ENCODE results near the gene OLFML3. TPM values are rescaled to one million over a fixed set of nuclear protein-coding genes. Genes with fewer than 3 reads are reported as not detected.
"Not testable (repeated sequence)": the region's sequence is repeated elsewhere in the genome, so short reads cannot be mapped to it uniquely, and the experiment has no call there.

OLFML3 gene
- total RNA-seq, 1 donor from 2014 or later = 0.14 TPM

- intact Hi-C loops (cut with micrococcal nuclease) = no loop called here
Observed at GRCh38 chr1:113987259-113987658, 8.0 kb downstream of the OLFML3 start.

- intact Hi-C loops (cut with micrococcal nuclease) = no loop called here
Observed at GRCh38 chr1:113990530-113990929, 11.3 kb downstream of the OLFML3 start.

- intact Hi-C loops (cut with micrococcal nuclease) = no loop called here
Observed at GRCh38 chr1:113990961-113991360, 11.7 kb downstream of the OLFML3 start.

- intact Hi-C loops (cut with micrococcal nuclease) = no loop called here
Observed at GRCh38 chr1:113991467-113991997, 12.3 kb downstream of the OLFML3 start.

DNA sequence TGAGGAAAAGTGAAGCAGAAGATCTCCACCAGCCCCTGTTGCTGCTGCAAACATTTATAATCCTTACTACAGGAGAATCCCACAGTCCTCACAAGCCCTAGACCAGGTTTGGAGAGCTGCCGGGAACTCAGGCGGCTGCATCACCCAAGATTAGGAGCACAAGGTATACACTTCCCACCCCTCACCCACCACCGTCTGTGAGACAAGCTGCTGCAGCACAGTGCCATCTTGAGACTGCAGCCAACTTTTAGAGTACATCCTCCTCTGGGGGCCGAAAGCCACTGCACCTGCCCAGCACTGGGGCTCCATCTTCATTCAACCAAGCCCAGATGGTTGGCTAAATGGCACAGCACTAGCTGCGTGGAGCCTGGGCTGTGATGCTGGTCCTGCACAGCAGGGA is 13.8 kb downstream of the OLFML3 start:
- intact Hi-C loops (cut with micrococcal nuclease) = no loop called here

DNA sequence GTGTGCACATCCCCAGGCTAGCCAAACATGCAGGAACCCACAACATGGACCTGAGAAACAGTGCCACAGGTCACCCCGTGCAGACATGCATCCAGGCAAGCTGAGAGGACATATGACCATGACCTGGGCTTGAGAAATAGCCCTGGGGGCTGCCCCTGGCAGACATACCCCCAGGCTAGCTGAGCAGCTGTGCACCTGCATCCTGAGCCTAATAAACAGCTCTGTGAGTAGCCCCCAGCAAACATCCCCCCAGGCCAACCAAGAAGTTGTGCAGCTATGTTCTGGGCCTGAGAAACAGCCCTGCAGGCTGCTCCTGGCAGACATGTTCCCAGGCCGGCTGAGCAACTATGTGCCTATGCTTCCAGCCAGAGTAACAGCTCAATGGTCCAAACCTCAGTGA is 14.5 kb downstream of the OLFML3 start:
- intact Hi-C loops (cut with micrococcal nuclease) = no loop called here

DNA sequence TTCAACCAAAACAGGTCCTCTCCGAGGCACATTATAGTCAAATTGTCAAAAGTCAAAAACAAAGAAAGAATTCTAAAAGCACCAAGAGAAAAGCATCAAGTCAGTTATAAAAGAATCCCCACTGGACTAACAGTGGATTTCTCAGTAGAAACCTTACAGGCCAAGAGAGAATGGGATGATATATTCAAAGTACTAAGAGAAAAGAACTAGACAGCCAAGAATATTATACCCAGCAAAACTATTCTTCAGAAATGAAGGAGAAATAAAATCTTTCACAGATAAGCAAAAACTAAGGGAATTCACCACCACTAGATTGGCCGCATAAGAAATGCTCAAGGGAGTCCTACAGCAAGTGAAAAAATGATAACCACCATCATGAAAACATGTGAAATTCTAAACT is 16.1 kb downstream of the OLFML3 start:
- intact Hi-C loops (cut with micrococcal nuclease) = no loop called here

DNA sequence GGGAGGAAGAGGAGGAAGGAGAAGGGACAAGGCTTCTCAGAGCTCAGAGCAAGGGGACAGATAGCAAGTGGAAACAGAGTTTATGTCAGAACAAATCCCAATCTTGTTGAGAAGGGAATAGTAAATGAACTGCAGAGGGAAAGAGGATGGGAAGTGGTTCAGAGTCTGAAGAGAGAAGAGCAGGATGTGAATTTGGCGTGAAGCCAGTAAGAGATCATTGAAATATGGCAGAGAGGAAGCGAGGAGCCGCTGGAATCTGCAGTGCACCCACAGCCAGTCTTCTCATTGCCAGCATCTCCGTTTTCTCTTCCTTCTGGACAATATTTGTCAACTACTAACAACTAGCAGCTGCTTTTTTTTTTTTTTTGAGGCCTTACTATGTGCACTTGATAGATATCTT is 19.1 kb downstream of the OLFML3 start:
- intact Hi-C loops (cut with micrococcal nuclease) = no loop called here

DNA sequence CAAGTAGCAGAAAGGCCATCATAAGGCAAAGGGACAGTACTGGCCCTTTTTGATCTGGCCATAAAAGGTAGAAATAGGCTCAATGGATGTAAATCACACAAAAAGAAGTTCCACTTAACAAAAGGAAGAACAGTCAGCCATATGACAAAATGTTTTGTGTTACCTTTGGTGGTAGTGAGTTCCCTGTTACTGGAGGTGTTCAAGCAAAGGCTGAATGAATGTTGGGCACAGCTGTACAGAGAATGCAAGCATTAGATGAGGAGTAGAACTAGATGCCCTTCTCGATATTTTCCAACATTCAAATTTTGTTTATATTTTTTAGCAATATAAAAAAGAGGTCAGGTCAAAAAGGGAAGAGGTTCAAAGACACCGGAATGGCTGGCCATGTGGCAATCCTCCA is 20.0 kb downstream of the OLFML3 start:
- intact Hi-C loops (cut with micrococcal nuclease) = no loop called here

DNA sequence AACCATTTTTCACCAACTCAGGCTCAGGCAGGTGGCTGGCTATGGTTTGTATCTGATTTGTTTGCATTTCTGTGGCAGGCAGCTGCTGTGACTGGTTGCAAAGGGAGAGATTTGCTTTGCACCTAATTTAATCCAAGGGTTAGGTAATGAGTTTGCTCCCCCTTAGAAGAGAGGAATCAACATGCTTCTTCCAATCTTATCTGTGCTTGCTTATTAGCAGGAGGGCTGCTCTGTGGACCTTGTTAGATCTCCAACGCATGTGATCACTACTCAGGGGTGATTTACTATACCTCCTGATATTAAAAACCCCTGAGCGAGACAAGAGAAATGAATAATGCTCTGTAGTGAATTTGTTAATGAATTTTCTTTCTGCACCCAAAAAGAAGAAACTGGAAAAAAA is 20.5 kb downstream of the OLFML3 start:
- intact Hi-C loops (cut with micrococcal nuclease) = no loop called here

GRCh38 chr1:114000406-114000805 is 21.1 kb downstream of the OLFML3 start:
- intact Hi-C loops (cut with micrococcal nuclease) = no loop called here

GRCh38 chr1:114002492-114003239 is 23.4 kb downstream of the OLFML3 start:
- intact Hi-C loops (cut with micrococcal nuclease) = no loop called here

GRCh38 chr1:114003431-114003830 is 24.2 kb downstream of the OLFML3 start:
- intact Hi-C loops (cut with micrococcal nuclease) = no loop called here

DNA sequence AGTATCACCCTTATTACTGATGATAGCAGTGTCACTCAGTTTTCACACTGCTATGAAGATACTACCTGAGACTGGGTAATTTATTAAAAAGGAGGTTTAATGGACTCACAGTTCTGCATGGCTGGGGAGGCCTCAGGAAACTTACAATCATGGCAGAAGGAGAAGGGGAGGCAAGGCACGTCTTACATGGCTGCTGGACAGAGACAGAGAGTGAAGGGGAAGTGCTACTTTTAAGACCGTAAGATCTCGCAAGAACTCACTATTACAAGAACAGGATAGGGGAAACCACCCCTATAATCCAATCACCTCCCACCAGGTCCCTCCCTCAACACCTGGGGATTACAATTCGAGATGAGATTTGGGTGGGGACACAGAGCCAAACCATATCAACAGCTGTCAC is 27.6 kb downstream of the OLFML3 start:
- intact Hi-C loops (cut with micrococcal nuclease) = not testable (repeated sequence)

- intact Hi-C loops (cut with micrococcal nuclease) = no loop called here
Observed at GRCh38 chr1:114008480-114008941, 29.2 kb downstream of the OLFML3 start.

DNA sequence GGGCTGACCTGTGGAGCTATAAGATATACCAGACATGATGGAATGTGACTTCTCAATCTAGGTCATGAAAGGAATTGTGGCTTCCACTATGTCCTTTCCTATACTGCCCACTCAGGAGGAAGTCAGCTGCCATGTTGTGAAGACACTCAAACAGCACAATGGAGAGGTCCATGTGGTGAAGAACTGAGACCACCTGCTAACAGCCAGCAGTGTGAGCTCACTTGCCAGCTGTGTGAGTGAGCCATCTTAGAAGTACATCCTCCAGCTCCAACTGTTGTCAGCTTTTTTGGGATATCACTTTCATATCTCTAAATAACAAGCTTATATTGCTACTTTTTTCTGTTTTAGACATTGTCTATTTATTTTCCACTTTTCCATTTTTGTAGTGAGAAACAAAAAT is 29.7 kb downstream of the OLFML3 start:
- intact Hi-C loops (cut with micrococcal nuclease) = no loop called here

DNA sequence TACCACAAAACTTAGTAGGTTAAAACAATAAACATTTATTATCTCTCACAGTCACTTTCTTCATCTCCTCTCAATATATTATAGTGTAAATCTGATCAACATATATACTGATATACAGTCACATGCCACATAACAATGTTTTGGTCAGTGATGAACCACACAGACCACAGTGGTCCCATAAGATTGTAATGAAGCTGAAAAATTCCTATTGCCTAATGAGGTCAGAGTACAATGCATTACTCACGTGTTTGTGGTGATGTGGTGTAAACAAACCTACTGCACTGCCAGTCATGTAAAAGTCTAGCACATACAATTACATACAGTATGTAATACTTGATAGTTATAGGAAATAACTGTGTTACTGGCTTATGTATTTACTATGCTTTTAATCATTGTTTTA is 30.1 kb downstream of the OLFML3 start:
- intact Hi-C loops (cut with micrococcal nuclease) = no loop called here

- intact Hi-C loops (cut with micrococcal nuclease) = no loop called here
Observed at GRCh38 chr1:114010433-114011184, 31.3 kb downstream of the OLFML3 start.

- intact Hi-C loops (cut with micrococcal nuclease) = no loop called here
Observed at GRCh38 chr1:114011796-114012195, 32.5 kb downstream of the OLFML3 start.

DNA sequence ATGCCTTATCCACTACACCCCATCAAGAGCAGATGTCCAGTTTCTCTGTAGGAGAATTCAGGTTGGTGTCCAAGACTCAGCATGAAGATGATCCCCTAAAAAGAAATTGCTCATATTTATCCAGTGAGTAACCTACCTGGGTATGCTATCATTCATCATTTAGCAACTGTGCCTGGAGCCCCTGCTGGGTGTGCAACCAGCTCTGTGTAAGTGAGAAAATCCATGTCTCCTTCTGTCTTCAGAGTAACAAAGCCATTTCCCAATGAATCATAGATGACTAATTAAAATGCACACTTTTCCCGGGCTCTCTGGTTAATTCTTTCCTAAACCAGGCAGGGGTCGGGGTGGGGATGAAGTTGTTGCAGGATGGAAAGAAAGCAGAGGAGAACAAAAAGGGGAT is 35.8 kb downstream of the OLFML3 start:
- intact Hi-C loops (cut with micrococcal nuclease) = no loop called here

DNA sequence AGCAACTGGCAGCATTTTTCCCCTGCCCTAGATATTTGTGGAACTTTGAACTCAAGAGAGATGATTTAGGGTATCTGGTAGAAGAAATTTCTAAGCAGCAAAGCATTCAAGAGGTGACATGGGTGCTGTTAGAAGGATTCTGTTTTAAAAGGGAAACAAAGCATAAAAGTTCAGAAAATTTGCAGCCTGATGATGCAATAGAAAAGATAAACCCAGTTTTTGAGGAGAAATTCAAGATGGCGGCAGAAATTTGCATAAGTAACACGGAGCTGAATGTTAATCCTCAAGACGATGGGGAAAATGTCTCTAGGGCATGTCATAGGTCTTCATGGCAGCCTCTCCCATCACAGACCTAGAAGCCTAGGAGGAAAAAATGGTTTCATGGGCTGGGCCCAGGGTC is 40.5 kb downstream of the OLFML3 start:
- intact Hi-C loops (cut with micrococcal nuclease) = not testable (repeated sequence)

DNA sequence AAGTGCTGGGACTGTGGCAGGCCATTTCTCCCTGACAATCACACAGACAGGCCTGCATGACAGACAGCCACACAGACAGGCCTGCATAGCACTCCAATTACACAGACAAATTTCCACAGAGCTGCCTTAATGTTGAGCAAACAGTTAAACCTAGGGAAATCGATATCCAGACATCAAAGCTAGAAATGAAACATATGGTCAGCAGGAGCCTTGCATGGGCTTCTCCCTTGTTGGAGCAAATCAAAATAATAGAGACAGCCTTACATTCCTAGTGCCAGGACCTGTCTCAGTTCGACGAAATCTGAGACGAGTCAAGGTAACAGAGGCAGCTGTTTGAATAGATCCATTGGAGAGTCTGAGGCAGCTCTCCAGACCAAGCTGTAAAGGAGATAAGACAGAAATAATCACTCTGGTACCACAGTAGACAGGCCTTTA is 42.4 kb downstream of the OLFML3 start:
- intact Hi-C loops (cut with micrococcal nuclease) = no loop called here
